Loucy (cell line): ENCODE results near the gene PDZD4.

Source experiments
- H2AFZ ChIP-seq: fragments of 200-600 bp; sonication (generic); 2 replicates; pipeline ENCODE4 v1.6.0; 2016; ENCODE audit warnings: antibody characterized with exemption, mild to moderate bottlenecking, low read length, moderate library complexity
- H3F3A ChIP-seq: fragments of 200-600 bp; 2 replicates; pipeline ENCODE4 v1.6.0; 2016; ENCODE audit warnings: antibody characterized with exemption, low read depth, mild to moderate bottlenecking
- H3K27me3 ChIP-seq: fragments of 200-600 bp; sonication (generic); 2 replicates; pipeline ENCODE4 v1.6.1; 2014; ENCODE audit warnings: low read length, mild to moderate bottlenecking; ENCODE audit not compliant: insufficient read depth, poor library complexity, severe bottlenecking
- H3K36me3 ChIP-seq: fragments of 200-600 bp; sonication (generic); 2 replicates; pipeline ENCODE4 v1.6.1; 2016; ENCODE audit warnings: low read length; ENCODE audit not compliant: insufficient read depth
- H3K4me1 ChIP-seq: fragments of 200-600 bp; sonication (generic); 2 replicates; pipeline ENCODE4 v1.5.1; 2014; ENCODE audit warnings: low read length, mild to moderate bottlenecking; ENCODE audit not compliant: insufficient read depth, poor library complexity, severe bottlenecking
- H3K4me2 ChIP-seq: fragments of 200-600 bp; sonication (generic); 2 replicates; pipeline ENCODE4 v1.6.0; 2014; ENCODE audit warnings: antibody characterized with exemption, low read length, low read depth, mild to moderate bottlenecking; ENCODE audit not compliant: poor library complexity, severe bottlenecking
- H3K4me3 ChIP-seq: fragments of 200-600 bp; sonication (generic); 2 replicates; pipeline ENCODE4 v1.5.1; 2014; ENCODE audit warnings: low read length, mild to moderate bottlenecking, mixed read lengths; ENCODE audit not compliant: poor library complexity, severe bottlenecking
- H3K79me2 ChIP-seq: fragments of 200-600 bp; sonication (generic); 2 replicates; pipeline ENCODE4 v1.6.1; 2014; ENCODE audit warnings: low read length; ENCODE audit not compliant: insufficient read depth
- H3K9ac ChIP-seq: fragments of 200-600 bp; sonication (generic); 2 replicates; pipeline ENCODE4 v1.6.0; 2014; ENCODE audit warnings: mild to moderate bottlenecking, low read depth, low read length, moderate library complexity; ENCODE audit not compliant: poor library complexity, severe bottlenecking
- H3K9me2 ChIP-seq: fragments of 200-600 bp; sonication (generic); replicated peaks from 2 replicates; pipeline ENCODE4 v1.6.1; 2016; ENCODE audit warnings: low read depth, low read length, mixed read lengths
- H3K9me3 ChIP-seq: fragments of 200-600 bp; sonication (generic); 2 replicates; pipeline ENCODE4 v1.6.1; 2014; ENCODE audit warnings: mild to moderate bottlenecking, antibody characterized with exemption, low read length, low read depth; ENCODE audit not compliant: insufficient read depth
- H4K20me1 ChIP-seq: fragments of 200-600 bp; sonication (generic); 2 replicates; pipeline ENCODE4 v1.6.0; 2014; ENCODE audit warnings: antibody characterized with exemption, low read length, mild to moderate bottlenecking; ENCODE audit not compliant: insufficient read depth, poor library complexity, severe bottlenecking
- CTCF ChIP-seq: fragments of 200-600 bp; sonication (generic); conservative IDR thresholded peaks from 2 replicates; pipeline ENCODE4 v1.5.1; 2014; ENCODE audit warnings: mild to moderate bottlenecking, antibody characterized with exemption, low read length
- EZH2phosphoT487 ChIP-seq: fragments of 200-600 bp; IDR thresholded peaks from 2 replicates; pipeline ENCODE4 v1.6.1; 2018; ENCODE audit warnings: antibody characterized with exemption, mild to moderate bottlenecking, moderate library complexity, borderline replicate concordance

PDZD4 gene

GRCh38 chrX:153868576-153869472 is 38.5 kb upstream of the PDZD4 start:
- Histone ChIP-seq H2AFZ (no peak overlapping the region), H3K36me3 (no peaks in the 10 kb centered on the region), H3K4me3 (no peak overlapping the region), H3K4me2 (no peak overlapping the region), H3K27me3 (no peaks in the 10 kb centered on the region), H3K79me2 (no peaks in the 10 kb centered on the region), H3F3A (no peaks in the 10 kb centered on the region), H3K9me3 (no peaks in the 10 kb centered on the region), H4K20me1 (no peaks in the 10 kb centered on the region), H3K4me1 (no peaks in the 10 kb centered on the region), H3K9ac (no peak overlapping the region), H3K9me2 (no peaks in the 10 kb centered on the region)
- TF ChIP-seq CTCF (no peak), EZH2phosphoT487 (no peak)

DNA sequence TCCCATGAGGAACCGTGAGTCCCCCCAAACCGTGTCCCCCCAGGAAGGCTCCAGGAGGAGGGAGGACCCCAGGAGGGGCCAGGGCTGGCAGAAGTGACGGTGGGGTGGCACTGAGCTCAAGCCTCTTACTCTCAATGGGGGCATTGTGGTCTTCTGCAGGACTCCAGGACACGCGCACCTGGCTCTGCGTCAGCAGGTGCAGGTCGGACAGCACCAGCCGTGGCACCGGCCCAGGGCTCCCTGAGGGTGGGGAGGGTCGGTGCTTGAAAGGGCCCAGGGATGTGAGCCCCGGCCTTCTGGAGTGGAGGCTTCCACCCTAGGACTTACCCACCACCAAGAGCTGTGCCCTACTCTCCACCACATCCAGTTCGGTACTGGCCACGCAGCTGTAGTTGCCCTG is 37.3 kb upstream of the PDZD4 start:
- no peak for TF ChIP-seq CTCF
- no peak for TF ChIP-seq EZH2phosphoT487
- Histone ChIP-seq H3K4me2 (no peak overlapping the region), H3K27me3 (no peaks in the 10 kb centered on the region)

DNA sequence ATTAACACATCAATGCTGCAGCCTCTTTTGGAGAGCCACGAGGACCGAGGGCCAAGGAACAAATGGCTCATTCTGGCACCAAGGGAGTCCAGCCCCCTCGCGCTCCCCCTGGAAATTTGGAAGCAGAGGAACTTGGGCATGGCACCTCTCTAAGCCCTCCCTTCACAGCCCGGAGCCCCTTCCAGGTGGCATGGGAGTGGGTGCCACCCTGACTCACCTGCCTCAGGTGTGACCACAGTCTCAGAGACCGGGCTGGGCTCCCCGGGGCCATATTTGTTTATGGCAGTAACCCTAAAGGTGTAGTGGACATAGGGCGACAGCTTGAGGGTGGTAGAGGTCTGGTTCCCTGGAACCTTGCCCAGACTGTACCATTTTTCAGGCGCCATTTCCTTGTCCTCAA is 36.8 kb upstream of the PDZD4 start:
- Histone ChIP-seq H3F3A (no peaks in the 10 kb centered on the region), H3K36me3 (no peaks in the 10 kb centered on the region), H4K20me1 (no peaks in the 10 kb centered on the region), H3K4me1 (no peaks in the 10 kb centered on the region), H3K4me2 (no peak overlapping the region), H3K4me3 (no peak overlapping the region), H3K9me3 (no peaks in the 10 kb centered on the region), H3K79me2 (no peaks in the 10 kb centered on the region), H3K9ac (no peak overlapping the region), H3K9me2 (no peaks in the 10 kb centered on the region), H3K27me3 (no peaks in the 10 kb centered on the region), H2AFZ (no peak overlapping the region)
- no peak for TF ChIP-seq EZH2phosphoT487
- TF ChIP-seq CTCF, result no peak

More for the DNA sequence above, 37.3 kb upstream of the PDZD4 start:
- Histone ChIP-seq H3K4me1 (no peaks in the 10 kb centered on the region), H3K79me2 (no peaks in the 10 kb centered on the region), H2AFZ (no peak overlapping the region), H3K4me3 (no peak overlapping the region), H3K9ac (no peak overlapping the region), H3K36me3 (no peaks in the 10 kb centered on the region), H3F3A (no peaks in the 10 kb centered on the region), H3K9me2 (no peaks in the 10 kb centered on the region), H3K9me3 (no peaks in the 10 kb centered on the region), H4K20me1 (no peaks in the 10 kb centered on the region)
